K562 (cell line): ENCODE results near the gene KIAA0513. TPM values are rescaled to one million over a fixed set of nuclear protein-coding genes. Genes with fewer than 3 reads are reported as not detected.
A peak's percentile ranks its signal among the peaks of the same experiment; 100 is the strongest.

Experiments
- FOXK2 ChIP-seq, 2 experiments: fragments of 450-650 bp; IDR thresholded peaks in 1 of 2; conservative IDR thresholded peaks in 1 of 2; 2 replicates each; pipeline ENCODE4 v1.6.1; 2016; ENCODE audit warnings: low read depth in 2 of 2, mild to moderate bottlenecking in 1 of 2
- NRF1 ChIP-seq, 2 experiments: fragments of 450-650 bp; IDR thresholded peaks in 1 of 2; conservative IDR thresholded peaks in 1 of 2; 2 replicates each; pipeline ENCODE4 v1.6.1; 2014; ENCODE audit warnings: mild to moderate bottlenecking in 2 of 2
- PTTG1 ChIP-seq: fragments of 450-650 bp; IDR thresholded peaks from 2 replicates; pipeline ENCODE4 v1.6.1; 2016; ENCODE audit warnings: low read depth, mild to moderate bottlenecking, missing genetic modification characterization, missing compliant biosample characterization
- polyA plus RNA-seq, 8 experiments: library from polyadenylated mRNA; depleted of rRNA in 4 of 8; stranded (reverse) in 5 of 8; unstranded in 3 of 8; fragments of >200 nt; fragmentation: Nextera tagmentation in 2 of 8; fragmentation: Illumina TruSeq in 1 of 8; extraction: Ambion mirVana in 2 of 8; extraction: Trizol in 1 of 8; gene quantifications; 2 replicates each; pipeline versions ENCODE4 v1.2.1 to v1.2.3, GENCODE V29; 2011 to 2014; ENCODE audit warnings: inconsistent platforms in 1 of 8, missing spikeins in 1 of 8
- total RNA-seq, 7 experiments: library from RNA; depleted of rRNA in 6 of 7; stranded (reverse); fragments of >200 nt in 6 of 7; fragmentation: Illumina TruSeq in 2 of 7; extraction: Trizol in 2 of 7; gene quantifications; 2 replicates each; pipeline versions ENCODE4 v1.2.1 to v1.2.3, GENCODE V29; 2011 to 2021; ENCODE audit warnings: low replicate concordance in 1 of 7
- TF ChIP-seq, protein P1 (sequence below): fragments of 200-800 bp; sonication (Bioruptor generic); IDR thresholded peaks from 2 replicates; pipeline ENCODE4 v1.6.1; 2017; ENCODE audit warnings: missing genetic modification characterization, missing compliant biosample characterization
- TF ChIP-seq, protein P2 (sequence below), 2 experiments: fragments of 450-650 bp in 1 of 2; sonication (generic) in 1 of 2; formaldehyde crosslinking in 1 of 2; IDR thresholded peaks; 2 replicates each; pipeline versions ENCODE4 v1.7.1 to v1.9.0; 2016 to 2022; ENCODE audit warnings: inconsistent platforms in 1 of 2, mild to moderate bottlenecking in 1 of 2, missing genetic modification reagents in 1 of 2
- TF ChIP-seq, protein P3 (sequence below): fragments of 450-650 bp; formaldehyde crosslinking; IDR thresholded peaks from 2 replicates; pipeline ENCODE4 v1.4.0; 2020; ENCODE audit warnings: mild to moderate bottlenecking

Gene KIAA0513
- total and polyA plus RNA-seq, 9 of the 15 experiments (the other 6 are each of a cell fraction or from before 2014, with no cell fraction given): 0.18 to 13.7 (median 10.2) TPM

DNA sequence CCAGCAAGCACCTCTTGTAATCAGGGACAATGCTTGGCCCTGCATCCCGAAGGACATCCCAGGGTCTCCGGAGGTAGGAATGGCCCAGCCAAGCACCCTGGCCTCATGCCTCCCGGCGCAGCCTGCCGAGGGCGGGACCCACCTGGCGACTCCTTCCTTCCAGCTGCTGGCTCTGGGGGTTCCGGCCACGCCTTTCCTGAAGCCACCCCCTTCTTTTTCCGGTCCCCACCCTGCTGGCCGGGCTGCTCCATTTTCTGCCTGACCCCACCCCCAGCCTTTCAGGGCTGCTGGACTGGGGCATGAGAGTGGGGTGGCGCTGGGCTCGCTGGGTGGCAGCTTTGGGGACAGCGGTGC is 107.2 kb downstream of the KIAA0513 start (continued):
- TF ChIP-seq, protein P1, sequence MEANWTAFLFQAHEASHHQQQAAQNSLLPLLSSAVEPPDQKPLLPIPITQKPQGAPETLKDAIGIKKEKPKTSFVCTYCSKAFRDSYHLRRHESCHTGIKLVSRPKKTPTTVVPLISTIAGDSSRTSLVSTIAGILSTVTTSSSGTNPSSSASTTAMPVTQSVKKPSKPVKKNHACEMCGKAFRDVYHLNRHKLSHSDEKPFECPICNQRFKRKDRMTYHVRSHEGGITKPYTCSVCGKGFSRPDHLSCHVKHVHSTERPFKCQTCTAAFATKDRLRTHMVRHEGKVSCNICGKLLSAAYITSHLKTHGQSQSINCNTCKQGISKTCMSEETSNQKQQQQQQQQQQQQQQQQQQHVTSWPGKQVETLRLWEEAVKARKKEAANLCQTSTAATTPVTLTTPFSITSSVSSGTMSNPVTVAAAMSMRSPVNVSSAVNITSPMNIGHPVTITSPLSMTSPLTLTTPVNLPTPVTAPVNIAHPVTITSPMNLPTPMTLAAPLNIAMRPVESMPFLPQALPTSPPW (CRISPR knock-in tag): 0 out of 2 replicates have a peak, but pooled peaks have one; percentile 25
- TF ChIP-seq PTTG1 (tag) (no peak), NRF1 (conservative IDR thresholded peaks at IDR 0.05 in 1 of 2, IDR thresholded peaks at IDR 0.05 in 1 of 2) (peak; percentile 18 to 37; a peak in 2 of 4 replicates), FOXK2 (conservative IDR thresholded peaks at IDR 0.05 in 1 of 2, IDR thresholded peaks at IDR 0.05 in 1 of 2; ENCODE audit: low read depth in 2 of 2) (no peak)
- TF ChIP-seq, protein P2, sequence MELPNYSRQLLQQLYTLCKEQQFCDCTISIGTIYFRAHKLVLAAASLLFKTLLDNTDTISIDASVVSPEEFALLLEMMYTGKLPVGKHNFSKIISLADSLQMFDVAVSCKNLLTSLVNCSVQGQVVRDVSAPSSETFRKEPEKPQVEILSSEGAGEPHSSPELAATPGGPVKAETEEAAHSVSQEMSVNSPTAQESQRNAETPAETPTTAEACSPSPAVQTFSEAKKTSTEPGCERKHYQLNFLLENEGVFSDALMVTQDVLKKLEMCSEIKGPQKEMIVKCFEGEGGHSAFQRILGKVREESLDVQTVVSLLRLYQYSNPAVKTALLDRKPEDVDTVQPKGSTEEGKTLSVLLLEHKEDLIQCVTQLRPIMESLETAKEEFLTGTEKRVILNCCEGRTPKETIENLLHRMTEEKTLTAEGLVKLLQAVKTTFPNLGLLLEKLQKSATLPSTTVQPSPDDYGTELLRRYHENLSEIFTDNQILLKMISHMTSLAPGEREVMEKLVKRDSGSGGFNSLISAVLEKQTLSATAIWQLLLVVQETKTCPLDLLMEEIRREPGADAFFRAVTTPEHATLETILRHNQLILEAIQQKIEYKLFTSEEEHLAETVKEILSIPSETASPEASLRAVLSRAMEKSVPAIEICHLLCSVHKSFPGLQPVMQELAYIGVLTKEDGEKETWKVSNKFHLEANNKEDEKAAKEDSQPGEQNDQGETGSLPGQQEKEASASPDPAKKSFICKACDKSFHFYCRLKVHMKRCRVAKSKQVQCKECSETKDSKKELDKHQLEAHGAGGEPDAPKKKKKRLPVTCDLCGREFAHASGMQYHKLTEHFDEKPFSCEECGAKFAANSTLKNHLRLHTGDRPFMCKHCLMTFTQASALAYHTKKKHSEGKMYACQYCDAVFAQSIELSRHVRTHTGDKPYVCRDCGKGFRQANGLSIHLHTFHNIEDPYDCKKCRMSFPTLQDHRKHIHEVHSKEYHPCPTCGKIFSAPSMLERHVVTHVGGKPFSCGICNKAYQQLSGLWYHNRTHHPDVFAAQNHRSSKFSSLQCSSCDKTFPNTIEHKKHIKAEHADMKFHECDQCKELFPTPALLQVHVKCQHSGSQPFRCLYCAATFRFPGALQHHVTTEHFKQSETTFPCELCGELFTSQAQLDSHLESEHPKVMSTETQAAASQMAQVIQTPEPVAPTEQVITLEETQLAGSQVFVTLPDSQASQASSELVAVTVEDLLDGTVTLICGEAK (IDR thresholded peaks at IDR 0.05): no peak
- TF ChIP-seq, protein P2 (CRISPR knock-in tag; IDR thresholded peaks at IDR 0.05): no peak
- TF ChIP-seq, protein P3, sequence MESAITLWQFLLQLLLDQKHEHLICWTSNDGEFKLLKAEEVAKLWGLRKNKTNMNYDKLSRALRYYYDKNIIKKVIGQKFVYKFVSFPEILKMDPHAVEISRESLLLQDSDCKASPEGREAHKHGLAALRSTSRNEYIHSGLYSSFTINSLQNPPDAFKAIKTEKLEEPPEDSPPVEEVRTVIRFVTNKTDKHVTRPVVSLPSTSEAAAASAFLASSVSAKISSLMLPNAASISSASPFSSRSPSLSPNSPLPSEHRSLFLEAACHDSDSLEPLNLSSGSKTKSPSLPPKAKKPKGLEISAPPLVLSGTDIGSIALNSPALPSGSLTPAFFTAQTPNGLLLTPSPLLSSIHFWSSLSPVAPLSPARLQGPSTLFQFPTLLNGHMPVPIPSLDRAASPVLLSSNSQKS (CRISPR knock-in tag): no peak
